H9 (cell line): ENCODE results near the gene FMNL1. TPM values are rescaled to one million over a fixed set of nuclear protein-coding genes. Genes with fewer than 3 reads are reported as not detected.

Experiments
- DNase-seq: peaks from one replicate; pipeline ENCODE4 v3.0.0-alpha.2; 2017
- H2AFZ ChIP-seq: one replicate; pipeline ENCODE4 v1.6.1; 2013; ENCODE audit warnings: mild to moderate bottlenecking, low read length, control low read depth, moderate library complexity
- H2AK5ac ChIP-seq: 2 replicates; pipeline ENCODE4 v1.6.1; 2013; ENCODE audit warnings: low read length, control low read depth, mixed read lengths; ENCODE audit not compliant: insufficient read length
- H2BK120ac ChIP-seq: one replicate; pipeline ENCODE4 v1.6.1; 2013; ENCODE audit warnings: low read depth, mild to moderate bottlenecking, low read length, control low read depth, inconsistent platforms; ENCODE audit not compliant: poor library complexity, severe bottlenecking
- H2BK12ac ChIP-seq: 2 replicates; pipeline ENCODE4 v1.6.1; 2013; ENCODE audit warnings: low read length, control low read depth, mixed read lengths, low read depth; ENCODE audit not compliant: insufficient read length
- H2BK15ac ChIP-seq: 2 replicates; pipeline ENCODE4 v1.6.1; 2013; ENCODE audit warnings: low read depth, low read length, control low read depth
- H2BK20ac ChIP-seq: one replicate; pipeline ENCODE4 v1.6.1; 2013; ENCODE audit warnings: low read depth, mild to moderate bottlenecking, low read length, control low read depth, inconsistent platforms; ENCODE audit not compliant: poor library complexity, severe bottlenecking
- H2BK5ac ChIP-seq: 2 replicates; pipeline ENCODE4 v1.6.1; 2013; ENCODE audit warnings: low read length, control low read depth, mixed read lengths; ENCODE audit not compliant: insufficient read length
- H3K14ac ChIP-seq: 2 replicates; pipeline ENCODE4 v1.6.1; 2013; ENCODE audit warnings: low read length, control low read depth; ENCODE audit not compliant: insufficient read depth
- H3K18ac ChIP-seq: 2 replicates; pipeline ENCODE4 v1.6.1; 2013; ENCODE audit warnings: low read depth, mild to moderate bottlenecking, mixed read lengths, low read length, control low read depth; ENCODE audit not compliant: insufficient read length
- H3K23ac ChIP-seq: 2 replicates; pipeline ENCODE4 v1.6.1; 2013; ENCODE audit warnings: low read length, control low read depth, mixed read lengths, low read depth; ENCODE audit not compliant: insufficient read length
- H3K23me2 ChIP-seq: 2 replicates; pipeline ENCODE4 v1.6.1; 2013; ENCODE audit warnings: low read depth, mild to moderate bottlenecking, mixed read lengths, low read length, control low read depth; ENCODE audit not compliant: insufficient read length, poor library complexity, severe bottlenecking
- H3K27ac ChIP-seq: 2 replicates; pipeline ENCODE4 v1.5.1; 2013; ENCODE audit warnings: low read length, control low read depth, mixed read lengths, low read depth; ENCODE audit not compliant: insufficient read length
- H3K27me3 ChIP-seq: 2 replicates; pipeline ENCODE4 v1.6.1; 2013; ENCODE audit warnings: low read length, control low read depth, inconsistent platforms; ENCODE audit not compliant: insufficient read depth
- H3K4ac ChIP-seq: 2 replicates; pipeline ENCODE4 v1.6.1; 2013; ENCODE audit warnings: low read depth, mild to moderate bottlenecking, control low read depth, inconsistent platforms, low read length, moderate library complexity
- H3K4me1 ChIP-seq: 2 replicates; pipeline ENCODE4 v1.6.1; 2013; ENCODE audit warnings: low read length, control low read depth, inconsistent platforms; ENCODE audit not compliant: insufficient read depth
- H3K4me2 ChIP-seq: 2 replicates; pipeline ENCODE4 v1.6.1; 2013; ENCODE audit warnings: low read length, control low read depth, mixed read lengths; ENCODE audit not compliant: insufficient read length, insufficient read depth
- H3K56ac ChIP-seq: 2 replicates; pipeline ENCODE4 v1.6.1; 2013; ENCODE audit warnings: low read depth, mild to moderate bottlenecking, mixed read lengths, low read length, control low read depth; ENCODE audit not compliant: insufficient read length
- H3K79me1 ChIP-seq: 2 replicates; pipeline ENCODE4 v1.6.1; 2013; ENCODE audit warnings: low read depth, mild to moderate bottlenecking, moderate library complexity, low read length, control low read depth, inconsistent platforms; ENCODE audit not compliant: insufficient read depth, poor library complexity, severe bottlenecking
- H3K79me2 ChIP-seq: 2 replicates; pipeline ENCODE4 v1.6.1; 2013; ENCODE audit warnings: low read length, control low read depth, inconsistent platforms; ENCODE audit not compliant: insufficient read depth
- H3K9ac ChIP-seq: 2 replicates; pipeline ENCODE4 v1.6.1; 2013; ENCODE audit warnings: low read length, control low read depth, mixed read lengths; ENCODE audit not compliant: insufficient read length; ENCODE audit errors: extremely low read depth
- H3K9me3 ChIP-seq: one replicate; pipeline ENCODE4 v1.6.1; 2013; ENCODE audit warnings: low read depth, low read length, inconsistent platforms; ENCODE audit not compliant: control insufficient read depth
- H3T11ph ChIP-seq: one replicate; pipeline ENCODE4 v1.6.1; 2013; ENCODE audit warnings: mild to moderate bottlenecking, low read length, control low read depth, inconsistent platforms
- H4K20me1 ChIP-seq: one replicate; pipeline ENCODE4 v1.6.1; 2013; ENCODE audit not compliant: control insufficient read depth, insufficient read length, insufficient read depth
- H4K5ac ChIP-seq: 2 replicates; pipeline ENCODE4 v1.6.1; 2013; ENCODE audit warnings: low read depth, mild to moderate bottlenecking, mixed read lengths, low read length, control low read depth; ENCODE audit not compliant: insufficient read length
- H4K8ac ChIP-seq: replicated peaks from 2 replicates; pipeline ENCODE4 v1.6.1; 2013; ENCODE audit warnings: low read length, control low read depth, mixed read lengths, low read depth; ENCODE audit not compliant: insufficient read length
- H4K91ac ChIP-seq: 2 replicates; pipeline ENCODE4 v1.6.1; 2013; ENCODE audit warnings: low read depth, mild to moderate bottlenecking, moderate library complexity, mixed read lengths, low read length, control low read depth; ENCODE audit not compliant: insufficient read length
- H3K27ac Mint-ChIP-seq, 3 experiments: 2 replicates in 2 of 3; 3 replicates in 1 of 3; pipeline ENCODE4 v1.8.0; 2020 to 2021; ENCODE audit warnings: mixed read lengths in 3 of 3, mild to moderate bottlenecking in 1 of 3, moderate library complexity in 1 of 3
- H3K27me3 Mint-ChIP-seq: 2 replicates; pipeline ENCODE4 v1.8.0; 2021; ENCODE audit warnings: low read depth, mild to moderate bottlenecking, moderate library complexity, mixed read lengths
- H3K36me3 Mint-ChIP-seq, 3 experiments: 2 replicates in 2 of 3; 3 replicates in 1 of 3; pipeline ENCODE4 v1.8.0; 2020 to 2021; ENCODE audit warnings: low read depth in 3 of 3, mixed read lengths in 3 of 3; ENCODE audit not compliant: insufficient read depth in 1 of 3
- H3K4me1 Mint-ChIP-seq, 2 experiments: 2 replicates each; pipeline ENCODE4 v1.8.0; 2020; ENCODE audit warnings: mixed read lengths in 2 of 2
- H3K4me3 Mint-ChIP-seq, 2 experiments: 2 replicates in 1 of 2; 3 replicates in 1 of 2; pipeline ENCODE4 v1.8.0; 2020 to 2021; ENCODE audit warnings: mild to moderate bottlenecking in 2 of 2, mixed read lengths in 2 of 2, moderate library complexity in 1 of 2
- H3K9me3 Mint-ChIP-seq, 2 experiments: 2 replicates in 1 of 2; 3 replicates in 1 of 2; pipeline ENCODE4 v1.8.0; 2020; ENCODE audit warnings: mild to moderate bottlenecking in 2 of 2, mixed read lengths in 2 of 2, moderate library complexity in 1 of 2
- CTCF ChIP-seq: fragments of 200-600 bp; sonication (generic); conservative IDR thresholded peaks from 3 replicates; pipeline ENCODE4 v1.8.0; 2021; ENCODE audit warnings: antibody characterized with exemption, mild to moderate bottlenecking
- WGBS: extraction: QIAGEN DNeasy Blood & Tissue Kit; methylation state at CpG from one replicate; pipeline ENCODE4 v1.1.7; 2013; ENCODE audit warnings: missing lambda C conversion rate, low lambda C conversion rate, mixed read lengths; ENCODE audit not compliant: insufficient read length; ENCODE audit errors: extremely low coverage; 5-methylcytosine and 5-hydroxymethylcytosine counted together
- total RNA-seq: library from RNA; stranded (reverse); gene quantifications from 2 replicates; pipeline ENCODE4 v1.2.1, GENCODE V29; 2021

The FMNL1 gene
- total RNA-seq, 1 experiment from 2014 or later: 6.9 TPM

DNA sequence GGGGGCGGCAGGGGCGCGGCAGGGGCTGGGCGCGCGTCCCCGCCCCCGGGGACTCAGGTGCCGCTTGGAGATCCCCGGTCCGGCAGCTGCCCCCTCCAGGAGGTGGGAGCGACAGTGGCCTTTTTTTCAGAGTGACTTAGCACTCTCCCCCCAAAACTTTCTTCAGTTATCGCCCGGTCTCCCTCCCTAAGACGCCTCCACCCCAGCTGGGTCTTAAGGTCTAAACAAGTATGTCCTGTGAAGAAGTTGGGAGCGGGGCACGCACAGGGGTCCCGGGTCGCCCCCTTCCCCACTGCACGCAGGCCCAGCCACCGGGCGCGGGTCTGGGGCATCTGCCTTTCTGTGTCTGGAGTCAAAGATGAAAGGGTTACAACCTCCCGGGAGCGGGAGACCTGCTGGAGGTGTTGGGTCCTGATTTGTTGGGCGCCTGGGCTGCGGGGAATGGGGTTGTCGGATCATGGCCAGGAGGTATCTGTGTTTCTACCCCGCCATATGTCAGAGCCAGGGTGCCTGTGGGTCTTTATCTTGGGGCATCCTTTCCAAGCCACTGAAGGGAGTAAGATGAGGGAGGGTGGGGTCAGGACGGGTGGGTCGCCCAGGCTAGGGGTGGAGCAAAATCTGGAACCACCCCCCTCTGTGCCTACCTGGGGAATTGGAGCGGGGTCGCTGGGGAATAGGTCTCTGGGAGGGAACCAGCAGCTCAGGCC is 757 bp downstream of the FMNL1 start:
- H4K20me1 ChIP-seq: no peaks in the 10 kb centered on the region
- H3K23me2 ChIP-seq: peaks cover 10% of the 10 kb centered on the region
- no peak overlapping the region for H3K27ac ChIP-seq
- H3K9me3 ChIP-seq: no peaks in the 10 kb centered on the region
- H2BK12ac ChIP-seq: no peak overlapping the region
- no peak overlapping the region for H4K5ac ChIP-seq
- H2BK120ac ChIP-seq: no peak overlapping the region
- no peak overlapping the region for H3K18ac ChIP-seq
- no peaks in the 10 kb centered on the region for H3K4me1 ChIP-seq
- H3K23ac ChIP-seq: no peak overlapping the region
- H3K9me3 Mint-ChIP-seq: no peaks in the 10 kb centered on the region; a peak in 1 of 5 replicates
- no peak overlapping the region for H3T11ph ChIP-seq
- peaks cover 78% of the 10 kb centered on the region for H3K27me3 Mint-ChIP-seq
- H3K79me1 ChIP-seq: no peaks in the 10 kb centered on the region
- H3K36me3 Mint-ChIP-seq: no peaks in the 10 kb centered on the region
- H3K4me2 ChIP-seq: peak overlapping the region; percentile 67
- H3K9ac ChIP-seq: no peak overlapping the region
- no peak overlapping the region for H2BK20ac ChIP-seq
- no peak overlapping the region for H2AK5ac ChIP-seq
- WGBS: no CpG with 5 or more reads among the region's 33 CpGs
- no peak overlapping the region for H2BK15ac ChIP-seq
- H3K56ac ChIP-seq: no peak overlapping the region
- H3K4me1 Mint-ChIP-seq: peaks cover 18 to 39% of the 10 kb centered on the region in 2 experiments
- no peak overlapping the region for H3K14ac ChIP-seq
- no peak overlapping the region for H3K4ac ChIP-seq
- no peak overlapping the region for H4K8ac ChIP-seq
- DNase-seq: peak; percentile 68
- 0 out of 7 replicates have a peak overlapping the region, but pooled peaks of 1 of the 3 experiments have one; percentile 15 for H3K27ac Mint-ChIP-seq
- H2AFZ ChIP-seq: no peak overlapping the region
- no peak overlapping the region for H4K91ac ChIP-seq
- no peaks in the 10 kb centered on the region for H3K79me2 ChIP-seq
- H3K4me3 Mint-ChIP-seq: peak overlapping the region; percentile 66 to 84
- peaks cover 13% of the 10 kb centered on the region for H3K27me3 ChIP-seq
- H2BK5ac ChIP-seq: no peak overlapping the region
- TF ChIP-seq CTCF: no peak
